Panc1 (cell line): ENCODE data around the gene TRAF4. TPM values are rescaled to one million over a fixed set of nuclear protein-coding genes. Genes with fewer than 3 reads are reported as not detected.

ENCODE experiments used
- ATAC-seq: fragments of 200-7000 bp; cut with Tn5 transposase; 2 replicates; pipeline ENCODE4 v1.9.1; 2020; ENCODE audit warnings: mild to moderate bottlenecking, moderate library complexity
- BruUV-seq: library from RNA; stranded (reverse); fragments of 400-500 nt; replicated peaks from 2 replicates; lab custom pipeline; 2021; lab: Mats Ljungman, UMichigan
- CTCF ChIA-PET: fragments of 300-600 bp; sonication (Branson Sonifier 250); formaldehyde crosslinking; loops from one replicate; lab custom pipeline; 2022; ENCODE audit warnings: antibody characterized with exemption; lab: Charles Lee
- POLR2A ChIA-PET: fragments of 300-600 bp; sonication (Branson Sonifier 250); formaldehyde crosslinking; loops from one replicate; lab custom pipeline; 2022; ENCODE audit warnings: antibody characterized with exemption; lab: Charles Lee
- DNase-seq: peaks from one replicate; pipeline ENCODE4 v3.0.0-alpha.2; 2010; ENCODE audit warnings: low read depth, low spot score
- H3K27ac ChIP-seq: 2 replicates; pipeline ENCODE4 v1.5.1; 2011; ENCODE audit warnings: mild to moderate bottlenecking, low read length, inconsistent platforms
- H3K27me3 ChIP-seq: fragments of 200-500 bp; sonication (Bioruptor generic); 2 replicates; pipeline ENCODE4 v1.6.0; 2014; ENCODE audit warnings: low read length, inconsistent platforms; ENCODE audit not compliant: control insufficient read depth, insufficient read depth
- H3K36me3 ChIP-seq: fragments of 200-500 bp; sonication (Bioruptor generic); 2 replicates; pipeline ENCODE4 v1.5.1; 2014; ENCODE audit warnings: inconsistent platforms, mild to moderate bottlenecking, low read length, moderate library complexity; ENCODE audit not compliant: control insufficient read depth, insufficient read depth
- H3K4me1 ChIP-seq: 2 replicates; pipeline ENCODE4 v1.5.1; 2011; ENCODE audit warnings: inconsistent platforms, mild to moderate bottlenecking, low read length, moderate library complexity; ENCODE audit not compliant: control insufficient read depth, insufficient read depth
- H3K4me3 ChIP-seq, 2 experiments: 2 replicates each; pipeline ENCODE4 v1.5.1; 2011 to 2012; ENCODE audit warnings: low read depth in 2 of 2, low read length in 2 of 2, mild to moderate bottlenecking in 2 of 2, inconsistent platforms in 1 of 2, moderate library complexity in 1 of 2
- H3K9me3 ChIP-seq: fragments of 200-500 bp; sonication (Bioruptor generic); 2 replicates; pipeline ENCODE4 v1.5.1; 2014; ENCODE audit warnings: low read depth, mild to moderate bottlenecking, inconsistent platforms, low read length, moderate library complexity; ENCODE audit not compliant: control insufficient read depth, insufficient read depth
- POLR2AphosphoS5 ChIP-seq: IDR thresholded peaks from 2 replicates; pipeline ENCODE4 v1.6.1; 2012; ENCODE audit warnings: mild to moderate bottlenecking, low read depth, low read length, moderate library complexity
- SIN3A ChIP-seq: IDR thresholded peaks from 2 replicates; pipeline ENCODE4 v1.6.1; 2012; ENCODE audit warnings: low read depth, mild to moderate bottlenecking, low read length, moderate library complexity, borderline replicate concordance; ENCODE audit not compliant: insufficient read depth
- TCF7L2 ChIP-seq: IDR thresholded peaks from 2 replicates; pipeline ENCODE4 v1.6.1; 2011; ENCODE audit warnings: mild to moderate bottlenecking, low read depth, low read length, inconsistent platforms
- in situ Hi-C: cut with HindIII; loops from 2 replicates; pipeline ENCODE4 v1.10.0; 2016; ENCODE audit warnings: low sequenced_read_pairs, low pct_unique_long_range_greater_than_20kb
- intact Hi-C: fragments of 100-400 bp; cut with micrococcal nuclease; formaldehyde crosslinking; loops from one replicate; pipeline ENCODE4 v1.10.0; 2022; ENCODE audit not compliant: unreplicated experiment
- total RNA-seq: library from RNA; stranded (reverse); gene quantifications from one replicate; pipeline ENCODE4 v1.2.1, GENCODE V29; 2021; ENCODE audit not compliant: unreplicated experiment
- TF ChIP-seq, protein P1 (sequence below): fragments of 450-650 bp; IDR thresholded peaks from 2 replicates; pipeline ENCODE4 v1.5.1; 2017; ENCODE audit warnings: mild to moderate bottlenecking
- TF ChIP-seq, protein P2 (sequence below), 2 experiments: IDR thresholded peaks; 2 replicates each; pipeline ENCODE4 v1.6.1; 2011 to 2012; ENCODE audit warnings: low read depth in 2 of 2, control low read depth in 1 of 2, low read length in 1 of 2, mild to moderate bottlenecking in 1 of 2, moderate library complexity in 1 of 2; ENCODE audit not compliant: insufficient read depth in 1 of 2

Gene TRAF4
- total RNA-seq, 1 experiment from 2014 or later: 108 TPM

DNA sequence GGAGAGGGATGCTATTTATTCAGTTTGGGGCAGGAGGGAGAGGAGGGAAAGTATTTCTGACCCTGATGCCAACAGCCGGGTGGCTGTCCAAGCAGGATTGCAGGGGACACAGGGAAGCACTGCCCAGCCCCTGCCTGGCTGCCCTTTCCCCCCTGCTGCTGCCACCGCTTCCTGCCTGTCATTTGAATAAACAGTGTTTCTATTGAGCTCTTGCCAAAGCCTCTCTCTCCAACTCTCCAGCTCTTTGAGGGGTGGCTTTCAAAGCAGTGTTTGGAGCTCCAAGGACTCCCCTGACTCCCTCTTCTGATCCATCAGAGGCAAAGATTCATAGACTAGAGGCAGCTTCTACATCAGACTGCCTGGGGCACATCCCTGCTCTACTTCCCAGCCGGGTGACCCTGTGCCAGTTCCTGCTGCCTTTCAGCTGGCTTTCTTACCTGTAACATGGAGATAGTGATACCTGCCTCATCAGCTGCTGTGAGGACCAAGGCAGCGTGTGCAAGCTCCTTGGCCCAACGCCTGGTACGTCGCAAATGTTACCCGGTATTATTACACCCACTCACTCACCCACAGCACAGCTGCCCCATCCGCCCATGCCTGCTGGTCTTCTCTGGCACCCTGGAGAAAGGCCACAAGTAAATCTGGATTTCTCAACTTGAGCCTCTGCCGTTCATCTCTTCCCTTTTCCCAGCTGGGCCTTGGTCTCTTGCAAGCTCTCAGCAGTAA lies 41.6 kb upstream of the TRAF4 start:
- intact Hi-C loops (no loop called here), in situ Hi-C loops (no loop called here)
- H3K4me3 ChIP-seq: no peak overlapping the region
- BruUV-seq: no TSS peak
- DNase-seq: no peak
- no peak for ATAC-seq
- no peaks in the 10 kb centered on the region for H3K4me1 ChIP-seq
- no peak overlapping the region; the same call in 1 of the 2 replicates for H3K27ac ChIP-seq
- H3K36me3 ChIP-seq: peaks cover 8% of the 10 kb centered on the region
- H3K27me3 ChIP-seq: no peaks in the 10 kb centered on the region
- no peak for TF ChIP-seq POLR2AphosphoS5
- POLR2A ChIA-PET: no interaction called here
- H3K9me3 ChIP-seq: no peaks in the 10 kb centered on the region
- CTCF ChIA-PET: interaction anchor here (0.5 kb wide), 1 partner anchor 142 kb away, joined by 9 read pairs; no protein-coding TSS in a partner anchor

- ChIA-PET POLR2A (no interaction called here), CTCF (interaction anchor here (0.6 kb wide), 1 partner anchor 56 kb away, joined by 3 read pairs; no protein-coding TSS in a partner anchor)
- TF ChIP-seq, protein P1, sequence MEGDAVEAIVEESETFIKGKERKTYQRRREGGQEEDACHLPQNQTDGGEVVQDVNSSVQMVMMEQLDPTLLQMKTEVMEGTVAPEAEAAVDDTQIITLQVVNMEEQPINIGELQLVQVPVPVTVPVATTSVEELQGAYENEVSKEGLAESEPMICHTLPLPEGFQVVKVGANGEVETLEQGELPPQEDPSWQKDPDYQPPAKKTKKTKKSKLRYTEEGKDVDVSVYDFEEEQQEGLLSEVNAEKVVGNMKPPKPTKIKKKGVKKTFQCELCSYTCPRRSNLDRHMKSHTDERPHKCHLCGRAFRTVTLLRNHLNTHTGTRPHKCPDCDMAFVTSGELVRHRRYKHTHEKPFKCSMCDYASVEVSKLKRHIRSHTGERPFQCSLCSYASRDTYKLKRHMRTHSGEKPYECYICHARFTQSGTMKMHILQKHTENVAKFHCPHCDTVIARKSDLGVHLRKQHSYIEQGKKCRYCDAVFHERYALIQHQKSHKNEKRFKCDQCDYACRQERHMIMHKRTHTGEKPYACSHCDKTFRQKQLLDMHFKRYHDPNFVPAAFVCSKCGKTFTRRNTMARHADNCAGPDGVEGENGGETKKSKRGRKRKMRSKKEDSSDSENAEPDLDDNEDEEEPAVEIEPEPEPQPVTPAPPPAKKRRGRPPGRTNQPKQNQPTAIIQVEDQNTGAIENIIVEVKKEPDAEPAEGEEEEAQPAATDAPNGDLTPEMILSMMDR: no peak
- TF ChIP-seq TCF7L2 (no peak), POLR2AphosphoS5 (no peak), SIN3A (no peak)
- TF ChIP-seq, protein P2, sequence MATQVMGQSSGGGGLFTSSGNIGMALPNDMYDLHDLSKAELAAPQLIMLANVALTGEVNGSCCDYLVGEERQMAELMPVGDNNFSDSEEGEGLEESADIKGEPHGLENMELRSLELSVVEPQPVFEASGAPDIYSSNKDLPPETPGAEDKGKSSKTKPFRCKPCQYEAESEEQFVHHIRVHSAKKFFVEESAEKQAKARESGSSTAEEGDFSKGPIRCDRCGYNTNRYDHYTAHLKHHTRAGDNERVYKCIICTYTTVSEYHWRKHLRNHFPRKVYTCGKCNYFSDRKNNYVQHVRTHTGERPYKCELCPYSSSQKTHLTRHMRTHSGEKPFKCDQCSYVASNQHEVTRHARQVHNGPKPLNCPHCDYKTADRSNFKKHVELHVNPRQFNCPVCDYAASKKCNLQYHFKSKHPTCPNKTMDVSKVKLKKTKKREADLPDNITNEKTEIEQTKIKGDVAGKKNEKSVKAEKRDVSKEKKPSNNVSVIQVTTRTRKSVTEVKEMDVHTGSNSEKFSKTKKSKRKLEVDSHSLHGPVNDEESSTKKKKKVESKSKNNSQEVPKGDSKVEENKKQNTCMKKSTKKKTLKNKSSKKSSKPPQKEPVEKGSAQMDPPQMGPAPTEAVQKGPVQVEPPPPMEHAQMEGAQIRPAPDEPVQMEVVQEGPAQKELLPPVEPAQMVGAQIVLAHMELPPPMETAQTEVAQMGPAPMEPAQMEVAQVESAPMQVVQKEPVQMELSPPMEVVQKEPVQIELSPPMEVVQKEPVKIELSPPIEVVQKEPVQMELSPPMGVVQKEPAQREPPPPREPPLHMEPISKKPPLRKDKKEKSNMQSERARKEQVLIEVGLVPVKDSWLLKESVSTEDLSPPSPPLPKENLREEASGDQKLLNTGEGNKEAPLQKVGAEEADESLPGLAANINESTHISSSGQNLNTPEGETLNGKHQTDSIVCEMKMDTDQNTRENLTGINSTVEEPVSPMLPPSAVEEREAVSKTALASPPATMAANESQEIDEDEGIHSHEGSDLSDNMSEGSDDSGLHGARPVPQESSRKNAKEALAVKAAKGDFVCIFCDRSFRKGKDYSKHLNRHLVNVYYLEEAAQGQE (IDR thresholded peaks at IDR 0.05; ENCODE audit: insufficient read depth in 1 of 2, low read depth in 2 of 2, low read length in 1 of 2): no peak
- no peak for ATAC-seq
- no peaks in the 10 kb centered on the region for H3K27me3 ChIP-seq
- no peaks in the 10 kb centered on the region for H3K9me3 ChIP-seq
- in situ Hi-C loops: no loop called here
- intact Hi-C loops: no loop called here
- DNase-seq: no peak
- H3K4me1 ChIP-seq: no peaks in the 10 kb centered on the region
- H3K36me3 ChIP-seq: peaks cover 5% of the 10 kb centered on the region; the same call in 1 of the 2 replicates
- no peak overlapping the region for H3K27ac ChIP-seq
- no TSS peak for BruUV-seq
- no peak overlapping the region for H3K4me3 ChIP-seq
Observed at GRCh38 chr17:28702752-28703150, 41.1 kb upstream of the TRAF4 start.
